Measurements from ENCODE around the gene CCDC157.
"Not testable (repeated sequence)": the region's sequence is repeated elsewhere in the genome, so short reads cannot be mapped to it uniquely, and the experiment has no call there.

The CCDC157 gene

DNA sequence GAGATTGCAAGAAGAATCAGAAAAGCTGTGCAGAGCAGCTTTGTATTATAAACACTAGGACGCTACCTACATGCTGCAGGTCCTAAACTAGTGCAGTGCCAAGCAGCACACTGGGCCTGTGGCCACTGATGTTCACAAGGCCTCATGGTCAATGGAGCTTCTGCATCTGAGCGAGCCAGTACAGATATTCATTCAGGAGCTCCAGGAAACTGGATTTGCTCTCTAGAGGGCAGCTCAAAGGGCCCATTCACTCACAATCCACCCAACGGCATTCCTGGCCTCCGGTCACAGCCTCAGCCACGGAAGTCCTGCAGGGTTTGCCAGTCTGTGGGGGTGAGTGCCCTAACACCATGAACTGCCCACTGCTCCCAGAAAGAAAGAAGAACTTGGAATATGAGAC, 24.3 kb upstream of the CCDC157 start:
- no peak for DNase-seq (ENCODE audit: low read depth in 1 of 2, low spot score in 1 of 2)
- in situ Hi-C loops (cut with HindIII; ENCODE audit: low pct_unique_long_range_greater_than_20kb, low sequenced_read_pairs): no loop called here
- TF ChIP-seq JUND (IDR thresholded peaks at IDR 0.05; ENCODE audit: low read depth): no peak

DNA sequence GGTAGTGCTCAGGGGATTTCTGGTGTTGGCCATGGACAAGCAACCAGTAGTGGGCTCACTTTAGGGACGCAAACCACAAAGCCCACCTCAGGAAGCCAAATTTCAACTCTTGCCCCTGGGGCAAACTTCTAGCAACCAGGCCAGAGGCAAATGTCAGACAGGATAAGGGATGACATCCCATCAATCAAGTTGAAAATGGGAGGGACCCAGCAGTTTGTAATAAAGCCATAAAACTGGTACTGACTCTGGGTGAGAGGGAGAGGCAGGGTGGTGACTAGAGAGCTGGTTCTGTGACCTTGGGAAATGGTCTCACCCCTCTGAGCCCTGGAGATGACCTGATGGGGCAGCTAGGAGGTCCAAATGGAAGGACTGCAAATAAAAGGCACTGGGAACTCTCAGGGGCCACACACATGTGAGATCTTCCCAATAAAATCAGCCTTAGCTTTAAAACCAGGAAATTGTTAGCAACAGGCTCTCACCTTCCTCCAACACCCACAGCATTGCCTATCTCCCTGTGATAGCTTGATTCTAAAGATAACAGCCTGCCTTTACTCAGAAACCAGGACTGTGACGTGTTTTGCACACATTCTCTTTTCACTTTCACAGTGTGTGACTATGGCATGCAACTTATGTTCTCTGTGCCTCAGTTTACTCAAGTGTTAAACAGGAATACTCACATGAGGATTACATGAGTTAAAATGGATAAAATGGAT, 23.7 kb upstream of the CCDC157 start:
- no peak for TF ChIP-seq JUND (IDR thresholded peaks at IDR 0.05; ENCODE audit: low read depth)
- DNase-seq (ENCODE audit: low read depth in 1 of 2, low spot score in 1 of 2): no peak
- in situ Hi-C loops (cut with HindIII; ENCODE audit: low pct_unique_long_range_greater_than_20kb, low sequenced_read_pairs): no loop called here

DNA sequence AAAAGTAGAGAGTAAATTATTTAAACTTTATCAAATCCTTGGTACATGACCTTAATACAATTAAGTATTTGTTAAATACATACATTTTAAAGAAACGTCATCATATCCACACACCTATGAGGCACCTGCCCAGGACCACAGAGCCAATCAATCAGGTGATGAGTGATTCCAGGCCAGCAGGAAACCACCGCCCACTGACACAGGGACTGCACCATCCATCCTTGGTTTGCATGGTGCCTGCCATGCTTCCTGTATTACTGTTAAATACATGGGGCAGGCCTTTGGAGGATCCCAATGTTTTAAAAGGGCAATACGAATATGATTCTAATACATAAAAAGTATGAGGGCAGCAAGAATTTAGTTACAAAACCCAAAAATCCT, 23.1 kb upstream of the CCDC157 start:
- in situ Hi-C loops (cut with HindIII; ENCODE audit: low pct_unique_long_range_greater_than_20kb, low sequenced_read_pairs): no loop called here
- DNase-seq (ENCODE audit: low read depth in 1 of 2, low spot score in 1 of 2): no peak
- TF ChIP-seq JUND (IDR thresholded peaks at IDR 0.05; ENCODE audit: low read depth): no peak

DNA sequence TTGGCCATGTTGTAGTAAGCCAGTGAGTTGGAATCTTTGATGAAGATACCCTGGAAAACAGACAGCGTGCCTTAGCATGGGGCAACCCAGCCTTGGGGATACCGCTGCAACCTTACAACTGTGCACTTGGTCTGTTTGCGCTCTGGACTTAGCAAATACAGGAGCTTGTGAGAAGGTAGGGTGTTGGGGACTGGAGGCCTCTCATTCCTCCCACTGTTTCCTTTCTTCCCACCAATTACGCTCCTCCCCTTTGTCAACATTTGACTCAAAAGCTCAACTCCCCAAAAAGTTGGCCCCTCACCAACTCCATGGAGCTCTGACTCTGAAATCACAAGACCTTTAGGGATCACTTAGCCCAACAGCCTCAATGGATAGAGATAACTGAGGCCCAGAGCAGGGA, 22.2 kb upstream of the CCDC157 start:
- TF ChIP-seq JUND (IDR thresholded peaks at IDR 0.05; ENCODE audit: low read depth): no peak
- DNase-seq (ENCODE audit: low read depth in 1 of 2, low spot score in 1 of 2): no peak
- in situ Hi-C loops (cut with HindIII; ENCODE audit: low pct_unique_long_range_greater_than_20kb, low sequenced_read_pairs): no loop called here

DNA sequence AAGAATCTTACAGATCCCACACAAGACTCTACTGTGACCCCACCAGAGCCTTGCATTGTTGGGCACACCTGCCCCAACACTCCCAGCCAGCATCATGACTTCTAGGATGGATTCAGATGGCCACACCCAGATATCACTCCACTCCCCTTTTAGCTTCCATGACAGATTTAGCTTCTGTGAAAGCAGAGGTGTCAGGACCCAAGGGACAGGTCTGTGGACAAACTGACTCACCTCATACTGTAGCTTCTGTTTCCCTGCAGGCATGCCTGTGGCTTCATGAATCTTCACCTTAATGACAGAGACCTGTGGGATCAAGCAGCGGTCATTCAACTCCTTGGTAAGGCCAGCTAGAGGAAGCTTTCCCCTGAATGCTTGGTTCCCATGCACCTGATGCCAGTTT, 21.6 kb upstream of the CCDC157 start:
- no peak for DNase-seq (ENCODE audit: low read depth in 1 of 2, low spot score in 1 of 2)
- in situ Hi-C loops (cut with HindIII; ENCODE audit: low pct_unique_long_range_greater_than_20kb, low sequenced_read_pairs): no loop called here
- no peak for TF ChIP-seq JUND (IDR thresholded peaks at IDR 0.05; ENCODE audit: low read depth)

DNA sequence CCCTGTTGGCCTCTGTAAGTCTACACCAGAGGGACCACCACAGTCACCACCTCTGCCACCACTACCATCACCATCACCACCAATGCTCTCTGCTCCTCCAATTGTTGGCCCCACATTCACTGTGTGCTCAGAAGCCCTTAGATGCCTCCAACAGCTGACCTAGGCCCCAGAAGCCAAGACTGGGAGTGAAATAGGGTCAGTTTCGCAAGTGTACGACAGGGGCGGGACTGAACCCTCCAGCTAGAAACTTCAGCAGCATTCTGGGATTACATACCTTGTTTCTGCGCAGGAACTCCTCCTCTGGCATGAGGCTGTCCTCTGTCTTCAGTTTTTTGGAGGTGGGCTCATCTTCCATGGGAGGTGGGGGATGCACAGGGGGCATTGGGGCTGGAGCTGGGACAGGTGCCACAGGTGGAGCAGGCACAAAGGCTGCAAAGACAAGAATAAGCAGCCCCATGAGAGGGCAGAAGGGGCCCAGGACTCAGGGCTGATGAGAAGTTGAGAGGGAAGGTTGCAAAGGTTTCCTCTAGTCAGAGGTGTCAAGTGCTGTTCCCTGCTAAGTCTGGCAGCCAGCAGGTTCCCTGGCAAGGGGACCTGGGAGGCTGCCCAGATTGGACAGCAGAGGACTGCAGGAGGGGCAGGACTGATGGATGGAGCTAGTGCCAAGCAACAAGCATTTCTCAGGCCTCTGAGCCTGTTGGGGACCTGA, 19.9 kb upstream of the CCDC157 start:
- in situ Hi-C loops (cut with HindIII; ENCODE audit: low pct_unique_long_range_greater_than_20kb, low sequenced_read_pairs): no loop called here
- no peak for DNase-seq (ENCODE audit: low read depth in 1 of 2, low spot score in 1 of 2)
- no peak for TF ChIP-seq JUND (IDR thresholded peaks at IDR 0.05; ENCODE audit: low read depth)

DNA sequence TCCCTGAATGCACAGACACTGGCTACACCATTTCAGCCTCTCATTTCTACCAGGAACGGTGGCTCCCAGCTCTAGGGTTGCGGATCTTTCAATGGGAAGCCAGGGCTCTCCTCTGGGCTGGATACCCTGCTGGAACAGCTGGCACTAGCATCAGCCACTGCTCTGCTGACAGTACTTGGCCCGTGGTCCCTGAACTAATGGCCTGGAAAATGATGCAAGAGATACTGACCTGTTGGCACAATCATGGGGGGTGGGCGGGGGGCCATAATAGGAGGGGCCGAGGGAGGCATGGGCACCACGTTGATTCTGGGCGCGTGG, 19.4 kb upstream of the CCDC157 start:
- no peak for DNase-seq (ENCODE audit: low read depth in 1 of 2, low spot score in 1 of 2)
- no peak for TF ChIP-seq JUND (IDR thresholded peaks at IDR 0.05; ENCODE audit: low read depth)
- in situ Hi-C loops (cut with HindIII; ENCODE audit: low pct_unique_long_range_greater_than_20kb, low sequenced_read_pairs): no loop called here

DNA sequence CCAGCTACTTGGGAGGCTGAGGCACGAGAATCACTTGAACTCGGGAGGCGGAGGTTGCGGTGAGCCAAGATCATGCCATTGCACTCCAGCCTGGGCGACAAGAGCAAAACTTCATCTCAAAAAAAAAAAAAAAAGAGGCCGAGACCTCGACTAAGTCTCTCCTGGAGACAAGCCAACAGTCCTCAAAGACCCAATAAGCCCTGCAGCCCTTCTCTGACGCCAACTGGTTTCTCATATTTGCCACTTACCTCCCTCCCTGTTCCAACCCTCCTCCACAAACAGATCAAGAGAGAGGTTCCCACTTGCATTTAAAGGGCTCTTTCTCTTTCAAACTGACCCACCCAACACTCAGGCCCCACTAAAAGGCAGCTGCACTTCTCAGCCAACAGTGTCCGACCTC, 18.5 kb upstream of the CCDC157 start:
- in situ Hi-C loops (cut with HindIII; ENCODE audit: low pct_unique_long_range_greater_than_20kb, low sequenced_read_pairs); DNase-seq (ENCODE audit: low read depth in 1 of 2, low spot score in 1 of 2): not testable (repeated sequence)

DNA sequence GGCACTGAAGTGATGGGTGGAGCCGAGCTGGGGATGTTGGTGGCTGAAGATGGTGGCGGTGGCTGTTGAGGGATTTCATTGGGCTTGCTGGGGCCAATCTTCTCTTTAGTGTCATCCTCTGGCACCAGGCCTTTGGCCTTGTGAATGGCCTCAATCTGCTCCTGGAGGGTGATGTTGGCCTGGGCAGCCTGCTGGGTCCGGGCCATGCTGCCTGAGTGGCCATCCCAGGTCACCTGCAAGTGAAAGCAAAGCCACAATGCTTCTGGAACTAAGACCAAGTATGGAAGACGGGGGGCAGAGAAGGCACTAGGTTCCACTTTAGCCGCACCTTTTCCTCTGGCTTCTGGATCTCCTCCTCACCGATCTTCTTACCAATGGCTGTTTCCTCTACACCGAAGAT, 18.0 kb upstream of the CCDC157 start:
- in situ Hi-C loops (cut with HindIII; ENCODE audit: low pct_unique_long_range_greater_than_20kb, low sequenced_read_pairs): no loop called here
- DNase-seq (ENCODE audit: low read depth in 1 of 2, low spot score in 1 of 2): no peak
- TF ChIP-seq JUND (IDR thresholded peaks at IDR 0.05; ENCODE audit: low read depth): no peak

DNA sequence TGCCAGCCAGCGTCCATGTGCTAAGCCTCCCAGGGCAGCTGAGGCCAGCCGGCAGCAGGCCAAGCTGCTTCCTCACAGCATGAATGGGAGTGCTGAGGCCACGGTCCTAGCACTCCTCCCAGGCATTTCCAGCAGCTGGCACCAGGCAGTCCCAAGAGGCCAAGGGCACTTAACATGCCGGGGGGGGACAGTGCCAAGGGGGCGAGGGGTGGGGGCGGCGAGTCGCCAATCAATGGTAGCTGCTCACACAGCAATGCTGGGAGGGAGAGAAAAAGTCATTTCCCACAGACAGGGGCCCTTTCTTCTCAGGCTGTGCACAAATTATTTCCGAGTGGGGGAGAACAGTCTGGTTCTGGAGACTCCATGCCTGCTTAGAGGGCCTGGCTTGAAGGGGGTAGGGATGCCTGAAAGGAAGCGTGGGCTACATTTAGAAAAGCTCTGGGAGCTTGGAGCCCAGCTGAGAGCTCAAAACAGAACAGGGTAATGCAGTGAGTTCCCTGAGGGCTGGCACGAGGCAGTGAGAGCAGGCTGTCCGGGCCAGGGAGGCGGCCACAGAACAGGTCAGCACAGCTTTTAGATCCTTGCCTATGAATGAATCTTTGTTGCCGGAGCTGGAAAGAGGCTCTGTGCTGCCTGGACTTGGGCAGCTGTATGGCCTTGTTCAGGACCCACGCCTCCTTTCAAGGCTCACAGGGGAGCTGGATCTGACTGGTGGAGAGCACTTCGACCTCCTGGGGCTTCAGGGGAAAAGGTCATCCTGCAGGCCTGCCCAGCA, 15.7 kb upstream of the CCDC157 start:
- TF ChIP-seq JUND (IDR thresholded peaks at IDR 0.05; ENCODE audit: low read depth): no peak
- in situ Hi-C loops (cut with HindIII; ENCODE audit: low pct_unique_long_range_greater_than_20kb, low sequenced_read_pairs): no loop called here

DNA sequence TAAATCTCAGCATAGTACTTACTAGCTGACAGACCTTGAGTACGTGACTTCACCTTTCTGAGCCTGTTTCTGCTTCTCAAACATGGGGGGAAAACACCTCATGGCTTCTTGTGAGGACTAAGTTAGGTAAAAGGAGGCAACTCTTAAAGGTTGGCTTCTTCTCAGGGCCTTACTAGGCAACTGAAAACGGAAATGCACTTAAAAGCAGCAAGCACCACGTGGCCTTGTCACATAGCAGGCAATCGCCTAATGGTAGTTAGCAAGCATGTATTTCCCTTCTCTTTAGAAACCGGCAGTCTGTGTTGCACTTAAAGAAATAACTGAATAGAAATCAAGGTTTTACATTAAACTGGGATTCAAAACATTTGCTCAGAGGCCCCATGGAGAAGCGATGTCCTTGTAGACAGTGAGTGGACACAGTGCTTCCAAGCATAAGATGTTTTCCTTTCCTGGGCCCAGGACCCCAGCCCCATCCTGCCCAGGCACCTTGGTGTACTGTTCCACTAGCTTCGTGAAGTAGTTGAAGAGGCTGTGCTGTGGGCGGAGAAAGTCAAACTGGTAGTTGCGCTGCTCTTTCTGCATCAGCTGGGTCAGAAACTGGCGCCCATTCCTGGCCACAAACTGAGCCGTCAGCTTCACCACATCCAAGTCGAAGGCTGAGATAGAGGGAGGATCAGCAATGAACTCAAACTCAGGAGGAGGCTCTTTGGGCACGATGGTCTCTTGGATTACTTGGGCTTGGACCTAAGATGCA, 12.2 kb upstream of the CCDC157 start:
- DNase-seq (ENCODE audit: low read depth in 1 of 2, low spot score in 1 of 2): no peak
- in situ Hi-C loops (cut with HindIII; ENCODE audit: low pct_unique_long_range_greater_than_20kb, low sequenced_read_pairs): no loop called here
- no peak for TF ChIP-seq JUND (IDR thresholded peaks at IDR 0.05; ENCODE audit: low read depth)

More for the DNA sequence above, 15.7 kb upstream of the CCDC157 start:
- DNase-seq (ENCODE audit: low read depth in 1 of 2, low spot score in 1 of 2): no peak

DNA sequence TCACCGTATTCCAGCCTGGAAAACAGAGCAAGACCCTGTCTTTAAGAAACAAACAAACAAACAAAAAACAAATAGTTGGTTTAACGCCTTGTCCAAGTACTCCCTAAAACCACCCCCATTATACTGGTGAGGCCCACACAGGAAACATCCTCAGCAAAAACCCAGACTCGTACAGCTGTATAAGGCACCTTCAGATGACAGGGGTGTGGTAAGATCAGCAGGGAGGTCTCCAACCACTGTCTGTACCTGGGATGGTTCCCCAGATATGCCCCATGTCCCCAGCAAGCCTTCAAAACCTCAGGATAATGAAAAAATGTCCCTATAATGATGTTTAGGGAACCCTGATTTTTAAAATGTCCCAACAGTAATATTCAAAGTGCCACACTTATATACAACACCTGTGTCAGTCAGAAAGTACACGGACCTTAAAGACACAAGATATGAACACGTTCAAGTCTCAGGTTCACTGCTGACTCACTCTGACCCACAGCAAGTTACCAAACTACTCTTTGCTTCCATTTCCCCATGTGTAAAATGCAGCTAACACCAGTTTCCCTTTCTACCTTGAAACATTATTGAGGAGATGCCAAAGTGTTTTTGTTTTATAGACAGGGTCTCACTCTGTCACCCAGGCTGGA, 9.4 kb upstream of the CCDC157 start:
- TF ChIP-seq JUND (IDR thresholded peaks at IDR 0.05; ENCODE audit: low read depth): no peak
- in situ Hi-C loops (cut with HindIII; ENCODE audit: low pct_unique_long_range_greater_than_20kb, low sequenced_read_pairs): no loop called here
- no peak for DNase-seq (ENCODE audit: low read depth in 1 of 2, low spot score in 1 of 2)
